ENCODE data around the gene HBG1.

DNA sequence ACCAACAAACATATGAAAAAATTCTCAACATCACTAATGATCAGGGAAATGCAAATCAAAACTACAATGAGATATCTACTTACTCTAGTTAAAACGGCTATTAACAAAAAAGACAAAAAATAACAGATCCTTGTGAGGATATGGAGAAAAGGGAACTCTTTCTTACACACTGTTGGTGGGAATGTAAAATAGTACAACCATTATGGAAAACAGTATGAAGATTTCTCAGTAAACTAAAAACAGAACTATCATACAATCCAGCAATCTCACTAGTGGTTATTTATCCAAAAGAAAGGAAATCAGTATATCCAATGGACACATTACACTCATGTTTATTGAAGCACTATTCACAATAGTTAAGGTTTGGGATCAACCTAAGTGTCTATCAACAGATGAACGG, 16.2 kb upstream of the HBG1 start:
- TF ChIP-seq CBX3 (IDR thresholded peaks at IDR 0.05; ENCODE audit: borderline replicate concordance, low read depth) = no peak
- TF ChIP-seq HCFC1 (IDR thresholded peaks at IDR 0.05; ENCODE audit: low read length) = no peak
- no peak for TF ChIP-seq CTCF (IDR thresholded peaks at IDR 0.05 in 2 of 3, conservative IDR thresholded peaks at IDR 0.05 in 1 of 3; ENCODE audit: control insufficient read depth in 2 of 3, extremely low read depth in 1 of 3, insufficient read depth in 1 of 3, low read depth in 3 of 3, low read length in 3 of 3)
- no peak for TF ChIP-seq EP300 (IDR thresholded peaks at IDR 0.05; ENCODE audit: borderline replicate concordance in 1 of 2, control insufficient read depth in 1 of 2, low read depth in 2 of 2, low read length in 2 of 2)
- no peak for TF ChIP-seq CEBPB (IDR thresholded peaks at IDR 0.05; ENCODE audit: borderline replicate concordance in 1 of 2, low read depth in 2 of 2, low read length in 2 of 2)
- no peak for TF ChIP-seq EGR1 (IDR thresholded peaks at IDR 0.05; ENCODE audit: borderline replicate concordance in 1 of 2, low read depth in 2 of 2, low read length in 2 of 2)
- TF ChIP-seq SIX5 (IDR thresholded peaks at IDR 0.05; ENCODE audit: low read depth, low read length, severe bottlenecking) = no peak
- no peak for TF ChIP-seq FOXM1 (IDR thresholded peaks at IDR 0.05; ENCODE audit: low read depth, low read length)

Data from GM12878 (cell line).